ENCODE data around the gene RGS19.

Gene RGS19

DNA sequence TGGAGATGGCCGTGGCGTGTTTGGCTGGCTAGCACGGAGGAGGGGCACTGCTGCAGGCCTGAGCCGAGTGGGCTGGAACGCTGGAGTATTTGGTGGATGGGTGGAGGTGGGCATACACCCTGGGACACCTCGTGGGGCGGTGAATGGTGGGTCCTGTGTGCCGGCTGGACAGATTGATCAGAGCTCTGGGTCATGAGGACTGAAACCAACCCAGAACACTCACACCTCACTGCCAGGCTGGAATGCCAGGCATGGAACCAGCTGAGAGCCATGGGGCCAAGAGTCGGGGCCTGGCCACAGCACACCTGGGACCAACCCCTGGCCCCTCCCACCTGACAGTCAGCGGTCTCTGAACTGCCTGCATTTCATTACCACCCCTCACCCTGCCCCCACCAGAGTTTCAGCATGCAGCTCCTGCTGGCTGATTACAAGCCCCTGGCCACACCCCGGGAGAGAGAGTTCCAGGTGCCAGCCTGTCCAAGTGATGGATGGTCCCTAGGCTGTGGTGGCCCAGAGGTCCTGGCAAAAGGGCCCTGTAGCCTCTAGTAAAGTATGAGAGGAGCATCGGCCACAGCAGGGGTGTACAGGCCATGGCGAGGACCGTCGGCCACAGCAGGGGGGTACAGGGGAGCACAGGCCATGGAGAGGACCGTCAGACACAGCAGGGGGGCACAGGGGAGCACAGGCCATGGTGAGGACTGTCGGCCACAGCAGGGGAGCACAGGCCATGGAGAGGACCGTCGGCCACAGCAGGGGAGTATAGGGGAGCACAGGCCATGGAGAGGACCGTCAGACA is 24.8 kb upstream of the RGS19 start:
- ATAC-seq (ENCODE audit: low read depth) (no peak), DNase-seq (ENCODE audit: low spot score in 2 of 2) (peak in 1 of 2 donors; percentile 10)
- H3K27ac Mint-ChIP-seq: peak overlapping the region; percentile 55
- peaks cover 45% of the 10 kb centered on the region for H3K4me1 Mint-ChIP-seq
- no peaks in the 10 kb centered on the region for H3K9me3 Mint-ChIP-seq
- H3K4me3 Mint-ChIP-seq: no peak overlapping the region
- no peaks in the 10 kb centered on the region for H3K36me3 Mint-ChIP-seq
- H3K27me3 Mint-ChIP-seq: peaks cover 2% of the 10 kb centered on the region

DNA sequence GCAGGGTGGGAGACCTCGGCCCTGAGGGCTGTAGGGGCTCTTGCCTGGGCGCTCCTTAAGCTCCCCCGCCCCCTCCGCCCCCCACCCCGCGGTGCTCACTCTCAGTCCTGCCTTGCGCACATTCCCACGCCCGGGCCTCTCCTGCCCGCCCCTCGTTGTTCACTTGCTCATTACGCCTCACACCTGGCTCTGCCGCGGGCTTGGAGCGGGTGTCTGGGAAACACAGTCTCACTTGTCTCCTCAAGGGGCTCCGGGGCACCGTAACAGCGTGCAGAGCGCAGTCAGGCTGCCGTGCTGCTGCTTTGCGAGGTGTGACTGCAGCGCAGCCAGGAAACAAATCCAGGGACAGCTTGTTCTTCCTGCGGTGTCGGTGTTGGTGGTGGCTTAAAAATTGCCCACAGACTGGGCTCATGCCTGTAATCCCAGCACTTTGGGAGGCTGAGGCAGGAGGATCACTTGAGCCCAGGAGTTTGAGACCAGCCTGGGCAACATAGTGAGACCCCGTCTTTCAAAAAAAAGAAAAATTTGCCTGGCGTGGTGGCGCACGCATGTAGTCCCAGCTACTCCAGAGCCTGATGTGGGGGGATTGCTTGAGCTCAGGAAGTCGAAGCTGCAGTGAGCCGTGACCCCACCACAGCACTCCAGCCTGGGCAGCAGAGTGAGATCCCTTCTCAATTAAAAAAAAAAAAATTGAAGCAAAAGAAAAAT is 23.5 kb upstream of the RGS19 start:
- H3K36me3 Mint-ChIP-seq: peaks cover 6% of the 10 kb centered on the region
- H3K4me1 Mint-ChIP-seq: peaks cover 39% of the 10 kb centered on the region
- H3K27ac Mint-ChIP-seq: peak overlapping the region; percentile 75
- DNase-seq (ENCODE audit: low spot score in 2 of 2) (peak in 1 of 2 donors; percentile 41), ATAC-seq (ENCODE audit: low read depth) (no peak)
- H3K27me3 Mint-ChIP-seq: peaks cover 2% of the 10 kb centered on the region
- H3K9me3 Mint-ChIP-seq: no peaks in the 10 kb centered on the region
- H3K4me3 Mint-ChIP-seq: peak overlapping the region; percentile 89

DNA sequence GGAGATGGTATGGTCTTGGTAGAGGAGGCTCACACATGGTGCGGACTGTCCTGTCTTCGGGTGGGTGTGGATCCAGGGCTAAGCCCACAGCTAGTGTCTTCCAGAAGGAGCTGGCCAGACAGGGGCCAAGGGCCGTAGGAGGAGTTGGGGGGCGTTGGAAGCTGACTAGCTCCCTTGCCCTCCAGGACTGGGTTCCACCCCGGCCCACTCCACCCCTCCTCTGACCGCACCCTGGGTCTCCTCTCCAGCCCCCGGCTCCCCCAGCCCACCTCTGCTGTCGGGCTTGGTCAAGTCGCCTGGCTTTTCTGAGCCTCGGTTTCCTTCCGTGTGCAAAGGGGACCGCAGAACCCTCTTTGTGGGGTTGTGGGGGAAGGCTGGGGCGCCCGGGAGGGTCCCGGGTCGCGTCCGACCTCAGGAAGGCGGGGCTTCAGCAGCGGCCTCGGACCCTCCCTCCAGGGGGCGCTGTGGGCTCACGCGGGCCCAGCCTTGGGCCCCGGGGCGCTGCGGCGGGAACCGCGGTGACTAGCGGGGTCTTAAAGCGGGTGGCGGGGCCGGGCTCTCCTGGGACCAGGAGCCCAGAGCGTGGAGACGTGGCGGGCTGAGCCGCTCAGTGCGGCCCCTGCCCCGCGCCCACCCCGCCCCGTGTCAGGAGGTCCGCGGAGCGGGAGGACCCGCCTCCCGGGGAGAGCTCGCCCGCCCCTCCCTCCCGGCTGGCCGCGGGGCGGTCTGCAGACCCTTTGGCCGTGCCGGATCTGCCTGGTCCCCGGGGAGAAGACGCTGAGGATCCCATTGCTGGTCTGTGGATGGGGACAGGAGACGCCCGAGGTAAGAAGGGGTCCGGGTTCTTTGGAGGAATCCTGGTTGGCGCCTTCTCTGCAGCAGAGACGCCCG is 22.7 kb upstream of the RGS19 start:
- Mint-ChIP-seq H3K4me1 (peaks cover 33% of the 10 kb centered on the region), H3K27me3 (peaks cover 2% of the 10 kb centered on the region), H3K36me3 (peaks cover 8% of the 10 kb centered on the region), H3K4me3 (peak overlapping the region; percentile 89), H3K9me3 (no peaks in the 10 kb centered on the region), H3K27ac (peak overlapping the region; percentile 94)
- ATAC-seq (ENCODE audit: low read depth) (peak; percentile 34), DNase-seq (ENCODE audit: low spot score in 2 of 2) (peak; percentile 85 to 94)

DNA sequence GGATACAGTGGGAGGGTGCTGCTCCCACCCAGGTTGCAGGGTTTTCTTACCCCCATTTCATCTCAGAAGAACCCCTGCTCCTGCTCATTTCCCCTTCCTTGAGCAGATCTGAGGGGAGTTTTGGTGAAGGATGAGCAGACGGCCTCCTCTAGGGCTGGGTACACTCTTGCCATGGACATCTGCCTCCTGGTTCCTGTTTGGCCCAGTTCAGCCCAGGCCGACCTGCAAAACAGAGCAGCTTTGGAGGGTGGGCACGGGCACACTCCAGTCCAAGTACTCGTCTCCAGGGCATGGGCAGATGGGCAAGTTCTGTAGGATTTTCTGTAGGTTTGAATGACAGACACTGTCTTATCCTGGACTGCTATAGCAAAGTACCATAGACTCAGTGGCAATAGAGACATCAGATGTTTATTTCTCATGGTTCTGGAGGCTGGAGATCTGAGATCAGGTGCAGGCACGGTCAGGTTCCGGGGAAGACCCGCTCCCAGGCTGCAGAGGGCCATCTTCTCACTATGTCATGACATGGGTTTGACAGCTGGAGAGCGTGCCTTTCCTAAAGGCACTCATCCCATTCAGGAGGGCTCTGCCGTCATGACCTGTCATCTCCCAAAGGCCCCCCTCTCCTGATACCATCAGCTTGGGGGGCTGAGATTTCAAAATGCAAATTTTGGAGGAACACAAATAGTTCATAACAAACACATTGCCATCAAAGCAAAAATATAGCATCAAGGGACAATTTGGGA is 21.8 kb upstream of the RGS19 start:
- H3K27ac Mint-ChIP-seq: peak overlapping the region; percentile 94

DNA sequence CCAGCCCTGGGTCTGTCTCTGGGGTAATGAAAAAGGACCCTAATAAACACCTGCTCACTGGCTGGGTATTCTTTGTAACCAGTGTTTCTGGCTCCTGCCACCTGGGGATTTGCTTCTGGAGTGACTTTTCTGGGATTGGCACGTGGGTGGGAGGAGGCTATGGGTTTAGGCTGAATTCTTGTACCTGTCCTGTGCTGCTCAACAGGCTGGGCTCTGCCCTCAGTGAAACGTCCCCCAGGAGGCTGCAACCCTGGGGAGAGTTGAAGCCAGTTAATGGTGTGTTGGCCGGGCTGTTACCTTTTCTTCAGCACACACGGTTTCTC is 21.2 kb upstream of the RGS19 start:
- Mint-ChIP-seq H3K36me3 (peaks cover 14% of the 10 kb centered on the region), H3K4me3 (peak overlapping the region; percentile 19), H3K27ac (peak overlapping the region; percentile 94), H3K27me3 (peaks cover 4% of the 10 kb centered on the region), H3K4me1 (peaks cover 40% of the 10 kb centered on the region), H3K9me3 (peaks cover 2% of the 10 kb centered on the region)
- ATAC-seq (ENCODE audit: low read depth) (no peak), DNase-seq (ENCODE audit: low spot score in 2 of 2) (peak in 1 of 2 donors; percentile 59)

More for the DNA sequence above, 21.8 kb upstream of the RGS19 start:
- no peak for DNase-seq (ENCODE audit: low spot score in 2 of 2)
- Mint-ChIP-seq H3K4me3 (peak overlapping the region; percentile 82), H3K4me1 (peaks cover 36% of the 10 kb centered on the region), H3K27me3 (peaks cover 4% of the 10 kb centered on the region), H3K9me3 (peaks cover 2% of the 10 kb centered on the region), H3K36me3 (peaks cover 14% of the 10 kb centered on the region)
- no peak for ATAC-seq (ENCODE audit: low read depth)

DNA sequence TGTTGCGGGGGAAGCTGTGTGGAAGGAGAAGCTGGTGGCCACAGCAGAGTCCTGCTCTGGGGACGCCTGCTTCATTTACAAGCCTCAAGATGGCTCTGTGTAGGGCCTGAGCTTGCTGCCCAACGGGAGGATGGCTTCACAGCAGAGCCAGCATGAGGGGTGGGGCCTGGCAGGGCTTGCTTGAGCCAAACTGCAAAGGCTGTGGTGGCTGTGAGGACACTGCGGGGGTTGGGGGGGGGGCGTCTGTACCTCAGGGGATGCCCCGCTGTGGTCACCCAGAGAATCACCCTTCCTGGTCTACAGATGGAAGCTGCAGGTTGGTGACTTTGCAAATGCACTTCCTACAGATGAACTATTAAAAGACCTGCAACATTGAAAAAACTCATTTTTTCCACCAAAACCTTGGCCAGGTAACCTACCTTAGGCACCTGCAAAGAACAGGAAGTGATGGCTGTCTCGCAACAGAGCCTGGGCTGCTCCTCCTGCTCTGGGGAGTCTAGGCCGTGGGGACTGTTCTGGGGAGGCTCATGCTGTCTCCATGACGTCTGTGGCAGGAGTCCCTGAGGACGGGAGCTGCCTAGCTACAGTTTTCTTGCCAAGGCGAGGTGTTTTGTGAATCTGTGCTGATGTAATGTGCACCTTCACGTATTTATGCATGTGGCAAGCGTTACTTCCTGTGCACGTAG is 20.7 kb upstream of the RGS19 start:
- Mint-ChIP-seq H3K27me3 (peaks cover 4% of the 10 kb centered on the region), H3K4me3 (peak overlapping the region; percentile 19), H3K4me1 (peaks cover 40% of the 10 kb centered on the region), H3K36me3 (peaks cover 14% of the 10 kb centered on the region), H3K27ac (peak overlapping the region; percentile 94), H3K9me3 (peaks cover 2% of the 10 kb centered on the region)
- ATAC-seq (ENCODE audit: low read depth) (peak; percentile 82), DNase-seq (ENCODE audit: low spot score in 2 of 2) (peak; percentile 70 to 79)

DNA sequence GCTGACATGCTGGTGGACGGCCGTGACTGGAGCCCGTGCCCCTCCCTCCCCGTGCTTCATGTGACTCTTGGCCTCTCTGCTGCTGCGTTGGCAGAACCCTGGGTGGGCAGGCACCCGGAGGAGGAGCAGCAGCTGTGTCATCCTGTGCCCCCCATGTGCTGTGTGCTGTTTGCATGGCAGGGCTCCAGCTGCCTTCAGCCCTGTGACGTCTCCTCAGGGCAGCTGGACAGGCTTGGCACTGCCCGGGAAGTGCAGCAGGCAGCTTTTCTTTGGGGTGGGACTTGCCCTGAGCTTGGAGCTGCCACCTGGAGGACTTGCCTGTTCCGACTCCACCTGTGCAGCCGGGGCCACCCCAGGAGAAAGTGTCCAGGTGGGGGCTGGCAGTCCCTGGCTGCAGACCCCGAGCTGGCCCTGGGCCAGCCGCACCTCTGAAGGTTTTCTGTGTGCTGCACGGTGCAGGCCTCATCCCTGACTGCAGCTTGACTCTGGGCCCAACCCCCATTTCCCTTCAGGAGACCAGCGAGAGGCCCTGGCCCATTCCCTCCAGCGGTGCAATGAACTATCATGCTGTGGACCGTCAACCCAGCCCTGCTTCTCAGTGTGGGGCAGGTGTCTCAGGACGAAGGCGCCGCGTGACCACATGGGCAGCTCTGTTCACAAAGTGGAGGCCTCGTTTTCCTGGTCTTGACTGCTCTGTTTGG is 19.9 kb upstream of the RGS19 start:
- no peak for DNase-seq (ENCODE audit: low spot score in 2 of 2)
- no peak for ATAC-seq (ENCODE audit: low read depth)
- Mint-ChIP-seq H3K36me3 (peaks cover 14% of the 10 kb centered on the region), H3K4me1 (peaks cover 37% of the 10 kb centered on the region), H3K27ac (peak overlapping the region; percentile 94), H3K4me3 (no peak overlapping the region), H3K27me3 (peaks cover 4% of the 10 kb centered on the region), H3K9me3 (peaks cover 2% of the 10 kb centered on the region)

DNA sequence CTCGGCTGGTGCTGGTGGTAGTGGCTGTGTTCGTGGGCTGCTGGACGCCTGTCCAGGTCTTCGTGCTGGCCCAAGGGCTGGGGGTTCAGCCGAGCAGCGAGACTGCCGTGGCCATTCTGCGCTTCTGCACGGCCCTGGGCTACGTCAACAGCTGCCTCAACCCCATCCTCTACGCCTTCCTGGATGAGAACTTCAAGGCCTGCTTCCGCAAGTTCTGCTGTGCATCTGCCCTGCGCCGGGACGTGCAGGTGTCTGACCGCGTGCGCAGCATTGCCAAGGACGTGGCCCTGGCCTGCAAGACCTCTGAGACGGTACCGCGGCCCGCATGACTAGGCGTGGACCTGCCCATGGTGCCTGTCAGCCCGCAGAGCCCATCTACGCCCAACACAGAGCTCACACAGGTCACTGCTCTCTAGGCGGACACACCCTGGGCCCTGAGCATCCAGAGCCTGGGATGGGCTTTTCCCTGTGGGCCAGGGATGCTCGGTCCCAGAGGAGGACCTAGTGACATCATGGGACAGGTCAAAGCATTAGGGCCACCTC is 19.2 kb upstream of the RGS19 start:
- ATAC-seq (ENCODE audit: low read depth) (no peak), DNase-seq (ENCODE audit: low spot score in 2 of 2) (no peak)
- Mint-ChIP-seq H3K4me3 (no peak overlapping the region), H3K4me1 (peaks cover 33% of the 10 kb centered on the region), H3K36me3 (peaks cover 14% of the 10 kb centered on the region), H3K9me3 (peaks cover 2% of the 10 kb centered on the region), H3K27ac (no peak overlapping the region), H3K27me3 (peaks cover 2% of the 10 kb centered on the region)

DNA sequence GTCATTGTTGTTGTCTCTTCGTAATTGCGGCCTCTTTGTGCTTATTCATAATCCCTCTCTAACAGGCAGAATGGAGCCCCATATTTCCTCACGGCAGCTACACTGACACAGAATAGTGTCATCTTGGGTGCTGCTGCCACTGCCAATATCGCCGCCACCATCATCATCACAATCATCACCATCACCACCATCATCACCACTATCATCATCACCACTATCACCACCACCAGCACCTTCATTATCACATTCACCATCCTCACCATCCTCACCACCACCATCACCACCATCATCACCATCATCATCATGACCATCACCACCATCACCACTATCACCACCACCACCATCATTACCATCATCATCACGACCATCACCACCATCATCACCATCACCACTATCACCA is 17.2 kb upstream of the RGS19 start:
- DNase-seq (ENCODE audit: low spot score in 2 of 2) (no peak), ATAC-seq (ENCODE audit: low read depth) (no peak)
- Mint-ChIP-seq H3K4me3 (no peak overlapping the region), H3K27me3 (peaks cover 2% of the 10 kb centered on the region), H3K27ac (peak overlapping the region; percentile 78), H3K4me1 (peaks cover 42% of the 10 kb centered on the region), H3K9me3 (peaks cover 2% of the 10 kb centered on the region), H3K36me3 (peaks cover 14% of the 10 kb centered on the region)

DNA sequence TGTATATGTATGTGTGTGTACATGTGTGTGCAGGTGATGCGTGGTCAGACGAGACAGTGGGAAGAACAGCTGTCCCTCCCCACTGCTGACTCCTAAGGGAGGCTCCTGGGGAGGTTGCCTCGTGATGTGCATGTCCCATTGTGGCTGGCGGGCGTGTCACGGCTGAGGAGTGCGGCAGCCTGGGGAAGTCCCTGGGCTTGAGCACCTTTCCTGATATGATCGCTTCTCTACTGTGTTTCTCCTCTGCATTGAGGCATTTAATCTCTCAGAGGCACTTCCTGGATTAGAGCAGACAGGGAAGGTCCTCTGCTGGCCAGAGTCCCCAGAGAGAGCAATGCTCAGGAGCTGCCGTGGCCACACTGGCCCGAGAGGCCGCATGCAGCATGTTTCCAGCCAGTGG is 16.6 kb upstream of the RGS19 start:
- peaks cover 14% of the 10 kb centered on the region for H3K36me3 Mint-ChIP-seq
- peaks cover 2% of the 10 kb centered on the region for H3K9me3 Mint-ChIP-seq
- H3K27ac Mint-ChIP-seq: peak overlapping the region; percentile 11
- H3K4me3 Mint-ChIP-seq: no peak overlapping the region
- H3K4me1 Mint-ChIP-seq: peaks cover 37% of the 10 kb centered on the region
- no peak for ATAC-seq (ENCODE audit: low read depth)
- peaks cover 2% of the 10 kb centered on the region for H3K27me3 Mint-ChIP-seq
- no peak for DNase-seq (ENCODE audit: low spot score in 2 of 2)

DNA sequence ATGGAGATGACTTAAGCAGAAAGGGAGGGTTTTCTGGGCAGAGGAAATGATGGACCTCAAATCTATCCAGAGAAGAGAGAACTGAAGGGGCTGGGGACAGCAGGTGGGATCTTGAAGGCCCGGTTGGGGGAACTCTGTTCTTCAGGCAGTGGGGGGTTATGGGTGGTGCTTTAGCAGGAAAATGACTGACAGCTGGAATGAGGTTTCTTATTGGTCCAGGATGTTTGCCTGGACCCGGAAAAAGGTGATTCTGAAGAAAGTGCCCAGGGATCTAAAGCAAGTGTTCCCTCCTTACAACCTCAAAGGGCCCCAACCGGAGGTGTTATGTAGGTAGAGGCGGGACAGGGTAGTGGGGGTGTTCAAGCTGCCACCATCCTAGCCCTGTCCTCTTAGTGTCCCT is 16.1 kb upstream of the RGS19 start:
- Mint-ChIP-seq H3K36me3 (peaks cover 14% of the 10 kb centered on the region), H3K4me1 (peaks cover 32% of the 10 kb centered on the region), H3K27ac (peak overlapping the region; percentile 93), H3K9me3 (peaks cover 2% of the 10 kb centered on the region), H3K4me3 (no peak overlapping the region), H3K27me3 (peaks cover 2% of the 10 kb centered on the region)
- ATAC-seq (ENCODE audit: low read depth) (no peak), DNase-seq (ENCODE audit: low spot score in 2 of 2) (no peak)

DNA sequence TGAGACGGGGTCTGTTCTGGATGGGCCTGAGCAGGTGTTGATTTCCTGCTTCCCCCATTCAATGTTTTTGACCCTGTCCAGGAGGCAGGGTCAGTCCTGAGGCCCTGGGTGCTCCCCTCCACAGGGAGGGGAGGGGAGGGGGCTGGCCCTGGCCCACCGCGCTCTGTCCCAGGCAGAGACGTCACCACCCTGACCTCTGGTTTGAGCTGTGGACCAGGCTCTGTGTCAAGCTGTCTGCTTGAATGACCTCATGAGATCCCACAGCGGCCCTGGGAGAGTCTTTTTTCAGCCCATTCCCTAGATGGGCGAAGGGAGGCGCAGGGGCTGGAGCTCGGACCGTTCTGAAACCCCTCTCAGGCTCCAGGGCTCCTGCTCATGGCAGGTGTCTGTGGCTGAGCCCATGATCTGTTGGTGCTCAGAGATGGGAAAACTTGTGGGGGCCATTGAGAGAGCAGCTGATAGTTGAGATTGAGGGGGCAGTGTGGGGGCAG is 13.7 kb upstream of the RGS19 start:
- no peak overlapping the region for H3K4me3 Mint-ChIP-seq
- DNase-seq (ENCODE audit: low spot score in 2 of 2): no peak
- H3K9me3 Mint-ChIP-seq: peaks cover 2% of the 10 kb centered on the region
- H3K4me1 Mint-ChIP-seq: peaks cover 34% of the 10 kb centered on the region
- no peak for ATAC-seq (ENCODE audit: low read depth)
- peaks cover 2% of the 10 kb centered on the region for H3K27me3 Mint-ChIP-seq
- peak overlapping the region; percentile 86 for H3K27ac Mint-ChIP-seq
- peaks cover 8% of the 10 kb centered on the region for H3K36me3 Mint-ChIP-seq
